ENCODE results near the gene IFT122.

DNA sequence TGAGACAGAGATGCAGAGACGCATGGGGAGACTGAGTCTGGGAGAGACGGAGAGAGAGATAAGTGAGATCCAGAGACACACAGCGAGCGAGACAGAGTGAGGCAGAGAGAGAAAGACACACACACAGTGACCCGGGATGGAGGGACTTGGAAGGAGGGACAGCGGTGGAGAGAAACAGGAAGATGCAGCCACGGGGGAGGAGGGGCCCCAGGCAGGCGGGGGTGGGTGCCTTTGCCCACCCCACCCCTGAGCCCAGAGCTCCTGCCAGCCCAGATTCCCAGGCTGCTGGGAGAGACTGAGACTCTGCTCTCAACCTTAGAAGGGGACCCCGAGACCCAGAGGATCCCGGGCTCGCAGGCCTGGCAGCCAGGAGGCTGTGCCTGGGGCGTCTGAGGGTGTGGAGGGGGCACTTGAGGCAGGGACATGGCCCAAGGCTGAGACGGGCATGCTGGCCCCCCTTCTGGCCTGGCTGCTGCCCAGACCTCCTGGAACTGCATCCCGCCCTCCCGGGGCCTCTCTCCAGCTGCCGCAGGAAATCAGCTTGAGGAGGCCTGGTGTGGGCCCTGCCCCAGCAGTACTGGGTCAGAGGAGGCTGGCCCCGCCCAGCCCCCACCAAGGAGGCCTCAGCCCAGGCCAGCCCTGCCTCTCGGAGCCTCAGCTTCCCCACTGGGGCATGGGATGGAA is 121.0 kb downstream of the IFT122 start:
- TF ChIP-seq POLR2A (IDR thresholded peaks at IDR 0.05) (no peak), EP300 (IDR thresholded peaks at IDR 0.05) (no peak), POLR2AphosphoS5 (IDR thresholded peaks at IDR 0.05) (peak in 1 of 3 donors; percentile 50)
- TF ChIP-seq, protein P1, sequence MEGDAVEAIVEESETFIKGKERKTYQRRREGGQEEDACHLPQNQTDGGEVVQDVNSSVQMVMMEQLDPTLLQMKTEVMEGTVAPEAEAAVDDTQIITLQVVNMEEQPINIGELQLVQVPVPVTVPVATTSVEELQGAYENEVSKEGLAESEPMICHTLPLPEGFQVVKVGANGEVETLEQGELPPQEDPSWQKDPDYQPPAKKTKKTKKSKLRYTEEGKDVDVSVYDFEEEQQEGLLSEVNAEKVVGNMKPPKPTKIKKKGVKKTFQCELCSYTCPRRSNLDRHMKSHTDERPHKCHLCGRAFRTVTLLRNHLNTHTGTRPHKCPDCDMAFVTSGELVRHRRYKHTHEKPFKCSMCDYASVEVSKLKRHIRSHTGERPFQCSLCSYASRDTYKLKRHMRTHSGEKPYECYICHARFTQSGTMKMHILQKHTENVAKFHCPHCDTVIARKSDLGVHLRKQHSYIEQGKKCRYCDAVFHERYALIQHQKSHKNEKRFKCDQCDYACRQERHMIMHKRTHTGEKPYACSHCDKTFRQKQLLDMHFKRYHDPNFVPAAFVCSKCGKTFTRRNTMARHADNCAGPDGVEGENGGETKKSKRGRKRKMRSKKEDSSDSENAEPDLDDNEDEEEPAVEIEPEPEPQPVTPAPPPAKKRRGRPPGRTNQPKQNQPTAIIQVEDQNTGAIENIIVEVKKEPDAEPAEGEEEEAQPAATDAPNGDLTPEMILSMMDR (IDR thresholded peaks at IDR 0.05) = no peak
